C1 segment of cervical spinal cord (tissue), 14 donors: ENCODE results near the gene RETREG1.
"Not testable (repeated sequence)": the region's sequence is repeated elsewhere in the genome, so short reads cannot be mapped to it uniquely, and the experiment has no call there.

Source experiments
- DNase-seq, 14 donors: peaks; one replicate each; lab custom pipeline; 2025; lab: John Stamatoyannopoulos, UW

The RETREG1 gene

GRCh38 chr5:16616536-16617273, at the start of gene RETREG1:
TSS of gene RETREG1 (minus strand) at chr5:16616997. CDS start at chr5:16616971, 26 bp downstream.
- peak in 12 of 14 donors; percentile 43 to 82 (median 66) for DNase-seq

GRCh38 chr5:16666130-16666882, 49.5 kb upstream of the RETREG1 start:
- peak in 2 of 14 donors; percentile 12 to 39 for DNase-seq

- no peak for DNase-seq
Measured at GRCh38 chr5:16665601-16666000, 48.8 kb upstream of the RETREG1 start.

GRCh38 chr5:16664368-16664767, 47.6 kb upstream of the RETREG1 start:
- no peak for DNase-seq

GRCh38 chr5:16663840-16664239, 47.0 kb upstream of the RETREG1 start:
- DNase-seq: no peak

- DNase-seq: no peak
Measured at GRCh38 chr5:16661713-16662112, 44.9 kb upstream of the RETREG1 start.

GRCh38 chr5:16660982-16661381, 44.2 kb upstream of the RETREG1 start:
- DNase-seq: no peak

- DNase-seq: no peak
Measured at GRCh38 chr5:16659536-16659935, 42.7 kb upstream of the RETREG1 start.

- DNase-seq: no peak
Measured at GRCh38 chr5:16656561-16657191, 39.9 kb upstream of the RETREG1 start.

- no peak for DNase-seq
Measured at GRCh38 chr5:16654647-16655334, 38.0 kb upstream of the RETREG1 start.

- not testable (repeated sequence) for DNase-seq
Measured at GRCh38 chr5:16648739-16649138, 31.9 kb upstream of the RETREG1 start.

GRCh38 chr5:16644301-16644889, 27.6 kb upstream of the RETREG1 start:
- no peak for DNase-seq

- DNase-seq: peak in 2 of 14 donors; percentile 28 to 43
Measured at GRCh38 chr5:16642867-16643266, 26.1 kb upstream of the RETREG1 start.

GRCh38 chr5:16639206-16639605, 22.4 kb upstream of the RETREG1 start:
- DNase-seq: no peak

- peak in 1 of 14 donors; percentile 93 for DNase-seq
Measured at GRCh38 chr5:16628376-16628775, 11.6 kb upstream of the RETREG1 start.

- DNase-seq: no peak
Measured at GRCh38 chr5:16626696-16627264, 10.0 kb upstream of the RETREG1 start.

GRCh38 chr5:16625096-16625495, 8.3 kb upstream of the RETREG1 start:
- DNase-seq: no peak

GRCh38 chr5:16619136-16619535, 2.3 kb upstream of the RETREG1 start:
- DNase-seq: no peak

- no peak for DNase-seq
Measured at GRCh38 chr5:16618138-16618897, 1.5 kb upstream of the RETREG1 start.

GRCh38 chr5:16617274-16617968, 624 bp upstream of the RETREG1 start:
- peak in 2 of 14 donors; percentile 35 to 65 for DNase-seq
